Measurements from ENCODE around the gene NOC3L. TPM values are rescaled to one million over a fixed set of nuclear protein-coding genes. Genes with fewer than 3 reads are reported as not detected.

NOC3L gene
- total and polyA plus RNA-seq, 10 donors = 9.8 to 29.6 (median 24.7) TPM

Other genes starting within 250 kb of the NOC3L start
- gene TBC1D12, start 39.6 kb upstream of the NOC3L start, total RNA-seq = 10 to 100 TPM in 6 of 7 donors, 1 to 10 TPM in 1; 8.4 to 21.6 (median 15.8) TPM
- gene TBC1D12, start 39.6 kb upstream of the NOC3L start, polyA plus RNA-seq = 1 to 10 TPM; 6.6 to 9.0 (median 7.6) TPM
- gene HELLS, start 182.8 kb upstream of the NOC3L start, total RNA-seq = 10 to 100 TPM; 12.3 to 38.7 (median 19.3) TPM
- 1 to 10 TPM; 5.1 to 6.9 (median 5.4) TPM for gene HELLS, start 182.8 kb upstream of the NOC3L start, polyA plus RNA-seq

All from spleen (tissue), 10 donors.